ENCODE measurements around the gene SRP9. TPM values are rescaled to one million over a fixed set of nuclear protein-coding genes. Genes with fewer than 3 reads are reported as not detected.
"Not testable (repeated sequence)": the region's sequence is repeated elsewhere in the genome, so short reads cannot be mapped to it uniquely, and the experiment has no call there.

The SRP9 gene
- total RNA-seq, 4 donors from 2014 or later, result 67.9 to 153 (median 131) TPM

- no peak for DNase-seq
Observed at GRCh38 chr1:225835856-225836255, 58.2 kb downstream of the SRP9 start.

GRCh38 chr1:225836296-225836695 lies 58.7 kb downstream of the SRP9 start:
- peaks cover 0 to 39% (median 0%) of the 10 kb centered on the region in 3 donors for H3K36me3 ChIP-seq
- not testable (repeated sequence) for H3K27ac ChIP-seq, H3K4me1 ChIP-seq, H3K27me3 ChIP-seq, H3K4me3 ChIP-seq, H3K9me3 ChIP-seq, DNase-seq

More at GRCh38 chr1:225835856-225836255, 58.2 kb downstream of the SRP9 start:
- no peaks in the 10 kb centered on the region for H3K9me3 ChIP-seq
- no peak overlapping the region for H3K4me3 ChIP-seq
- H3K27ac ChIP-seq, result no peak overlapping the region
- no peaks in the 10 kb centered on the region for H3K4me1 ChIP-seq
- no peaks in the 10 kb centered on the region for H3K27me3 ChIP-seq
- TF ChIP-seq POLR2A (IDR thresholded peaks at IDR 0.05), result no peak
- TF ChIP-seq CTCF (IDR thresholded peaks at IDR 0.05), result no peak
- peaks cover 0 to 39% (median 0%) of the 10 kb centered on the region in 3 donors for H3K36me3 ChIP-seq

- H3K27me3 ChIP-seq, result no peaks in the 10 kb centered on the region
- TF ChIP-seq CTCF (IDR thresholded peaks at IDR 0.05), result no peak
- TF ChIP-seq POLR2A (IDR thresholded peaks at IDR 0.05), result no peak
- peaks cover 0 to 20% (median 0%) of the 10 kb centered on the region in 3 donors for H3K36me3 ChIP-seq
- DNase-seq, result no peak
- no peaks in the 10 kb centered on the region for H3K4me1 ChIP-seq
- no peaks in the 10 kb centered on the region for H3K9me3 ChIP-seq
- H3K4me3 ChIP-seq, result no peak overlapping the region
- H3K27ac ChIP-seq, result no peak overlapping the region
Observed at GRCh38 chr1:225838793-225839192, 61.2 kb downstream of the SRP9 start.

Small RNA genes lying within 50 kb of the gene (small RNA-seq; reads per million reads assigned to genes)
- 0 reads per million in 2 donors for gene RNU6-1304P

Other genes with a start within 250 kb of the SRP9 start
- gene ENAH, start 124.7 kb upstream of the SRP9 start, total RNA-seq, result 10 to 100 TPM in 3 of 4 donors, 1 to 10 TPM in 1; 7.6 to 51.2 (median 16.5) TPM
- 100 to 1,000 TPM in 1 of 4 donors, 10 to 100 TPM in 3; 28.9 to 109 (median 59.9) TPM for gene EPHX1, start 32.3 kb downstream of the SRP9 start, total RNA-seq
- 100 to 1,000 TPM in 3 of 4 donors, 10 to 100 TPM in 1; 77.8 to 339 (median 275) TPM for gene TMEM63A, start 104.6 kb downstream of the SRP9 start, total RNA-seq
- 10 to 100 TPM in 1 of 4 donors, 1 to 10 TPM in 3; 1.5 to 15.6 (median 5.6) TPM for gene LEFTY1, start 111.3 kb downstream of the SRP9 start, total RNA-seq
- 10 to 100 TPM; 31.1 to 46.2 (median 35.5) TPM for gene PYCR2, start 146.4 kb downstream of the SRP9 start, total RNA-seq
- not detected for gene LEFTY2, start 163.4 kb downstream of the SRP9 start, total RNA-seq
- 10 to 100 TPM; 10.9 to 22.3 (median 15.8) TPM for gene SDE2, start 221.5 kb downstream of the SRP9 start, total RNA-seq